DOHH2 (cell line): Measurements from ENCODE around the gene HLA-DQA1.

Experiments used
- H3F3A ChIP-seq: fragments of 200-600 bp; sonication (generic), shearing (Covaris generic); 2 replicates; pipeline ENCODE4 v1.6.0; 2016; ENCODE audit warnings: antibody characterized with exemption, mild to moderate bottlenecking; ENCODE audit not compliant: control insufficient read depth, insufficient read depth
- H3K27ac ChIP-seq: fragments of 200-600 bp; sonication (generic); 2 replicates; pipeline ENCODE4 v1.5.1; 2014; ENCODE audit warnings: low read depth, mild to moderate bottlenecking, low read length, moderate library complexity
- H3K27me3 ChIP-seq: fragments of 200-600 bp; sonication (generic); 2 replicates; pipeline ENCODE4 v1.6.1; 2014; ENCODE audit warnings: mild to moderate bottlenecking, low read length, mixed read lengths; ENCODE audit not compliant: control insufficient read depth
- H3K36me3 ChIP-seq: fragments of 200-600 bp; sonication (generic); 2 replicates; pipeline ENCODE4 v1.6.1; 2014; ENCODE audit warnings: mild to moderate bottlenecking, low read length, moderate library complexity, mixed read lengths; ENCODE audit not compliant: control insufficient read depth
- H3K4me1 ChIP-seq: fragments of 200-600 bp; sonication (generic); 2 replicates; pipeline ENCODE4 v1.6.1; 2014; ENCODE audit warnings: mild to moderate bottlenecking, low read length, mixed read lengths; ENCODE audit not compliant: control insufficient read depth
- H3K4me2 ChIP-seq: fragments of 200-600 bp; sonication (generic); 2 replicates; pipeline ENCODE4 v1.6.0; 2014; ENCODE audit warnings: mild to moderate bottlenecking, low read length, moderate library complexity
- H3K4me3 ChIP-seq: fragments of 200-600 bp; sonication (generic); 2 replicates; pipeline ENCODE4 v1.5.1; 2014; ENCODE audit warnings: mild to moderate bottlenecking, low read length, mixed read lengths
- H3K79me2 ChIP-seq: fragments of 200-600 bp; sonication (generic); 2 replicates; pipeline ENCODE4 v1.6.1; 2014; ENCODE audit warnings: mild to moderate bottlenecking, low read length, mixed read lengths; ENCODE audit not compliant: control insufficient read depth
- H3K9me2 ChIP-seq: fragments of 200-600 bp; sonication (generic); replicated peaks from 2 replicates; pipeline ENCODE4 v1.6.1; 2014; ENCODE audit warnings: mild to moderate bottlenecking, low read length, mixed read lengths; ENCODE audit not compliant: control insufficient read depth
- H3K9me3 ChIP-seq: fragments of 200-600 bp; sonication (generic); 2 replicates; pipeline ENCODE4 v1.6.1; 2014; ENCODE audit warnings: antibody characterized with exemption, low read length, mixed read lengths; ENCODE audit not compliant: control insufficient read depth, insufficient read depth
- H4K20me1 ChIP-seq: fragments of 200-600 bp; sonication (generic); 2 replicates; pipeline ENCODE4 v1.6.0; 2014; ENCODE audit warnings: low read depth, mild to moderate bottlenecking, antibody characterized with exemption, low read length, moderate library complexity; ENCODE audit not compliant: control insufficient read depth, insufficient read depth
- CTCF ChIP-seq: fragments of 200-600 bp; sonication (generic); IDR thresholded peaks from one replicate; pipeline ENCODE4 v1.5.1; 2014; ENCODE audit warnings: antibody characterized with exemption, mild to moderate bottlenecking, low read depth, low read length; ENCODE audit not compliant: poor library complexity, severe bottlenecking
- EZH2phosphoT487 ChIP-seq: fragments of 200-600 bp; sonication (generic); IDR thresholded peaks from 2 replicates; pipeline ENCODE4 v1.6.1; 2017; ENCODE audit warnings: borderline replicate concordance, mild to moderate bottlenecking, antibody characterized with exemption, low read length, moderate library complexity, mixed read lengths

HLA-DQA1 gene

GRCh38 chr6:32659856-32660595 lies 22.8 kb downstream of the HLA-DQA1 start:
- no peaks in the 10 kb centered on the region for H4K20me1 ChIP-seq
- H3F3A ChIP-seq, result peaks cover 15% of the 10 kb centered on the region
- TF ChIP-seq EZH2phosphoT487 (no peak), CTCF (no peak)
- H3K4me3 ChIP-seq, result peak overlapping the region; percentile 53
- no peaks in the 10 kb centered on the region for H3K27me3 ChIP-seq
- no peaks in the 10 kb centered on the region for H3K9me2 ChIP-seq
- H3K36me3 ChIP-seq, result peaks cover 26% of the 10 kb centered on the region
- H3K9me3 ChIP-seq, result peaks cover 4% of the 10 kb centered on the region
- H3K27ac ChIP-seq, result peak overlapping the region; percentile 69
- peaks cover 74% of the 10 kb centered on the region for H3K4me1 ChIP-seq
- H3K79me2 ChIP-seq, result peaks cover 4% of the 10 kb centered on the region
- peak overlapping the region; percentile 69 for H3K4me2 ChIP-seq

GRCh38 chr6:32662099-32662498 lies 24.9 kb downstream of the HLA-DQA1 start:
- Histone ChIP-seq H3K27ac (no peak overlapping the region), H3K79me2 (peaks cover 16% of the 10 kb centered on the region), H3K9me3 (no peaks in the 10 kb centered on the region), H3K9me2 (no peaks in the 10 kb centered on the region), H3K4me2 (no peak overlapping the region), H3K27me3 (0 out of 2 replicates have a peak, but pooled peaks cover 4% of the 10 kb centered on the region), H3K4me1 (peaks cover 91% of the 10 kb centered on the region), H3F3A (peaks cover 19% of the 10 kb centered on the region), H3K36me3 (peaks cover 29% of the 10 kb centered on the region), H4K20me1 (no peaks in the 10 kb centered on the region), H3K4me3 (no peak overlapping the region)
- no peak for TF ChIP-seq CTCF
- TF ChIP-seq EZH2phosphoT487, result no peak

- Histone ChIP-seq H3K9me3 (no peaks in the 10 kb centered on the region), H3K4me1 (peaks cover 91% of the 10 kb centered on the region), H3K4me2 (peak overlapping the region; percentile 10; the same call in 1 of the 2 replicates), H3K4me3 (no peak overlapping the region), H3F3A (peaks cover 23% of the 10 kb centered on the region), H3K9me2 (no peaks in the 10 kb centered on the region), H3K27me3 (0 out of 2 replicates have a peak, but pooled peaks cover 4% of the 10 kb centered on the region), H4K20me1 (no peaks in the 10 kb centered on the region), H3K79me2 (peaks cover 16% of the 10 kb centered on the region), H3K27ac (no peak overlapping the region), H3K36me3 (peaks cover 29% of the 10 kb centered on the region)
- TF ChIP-seq CTCF (no peak), EZH2phosphoT487 (no peak)
Measured at GRCh38 chr6:32662836-32663235, 25.6 kb downstream of the HLA-DQA1 start.
